Endothelial cell of umbilical vein (primary cell): ENCODE results near the gene BDH1. TPM values are rescaled to one million over a fixed set of nuclear protein-coding genes. Genes with fewer than 3 reads are reported as not detected.

ENCODE experiments used
- BruUV-seq: library from RNA; stranded (reverse); fragments of 400-500 nt; replicated peaks from 2 replicates; lab custom pipeline; 2021; lab: Mats Ljungman, UMichigan
- CTCF ChIA-PET: fragments of 300-600, 350-600 bp; sonication (Branson Sonifier 250); formaldehyde crosslinking; loops from one replicate; lab custom pipeline; 2021; ENCODE audit warnings: antibody characterized with exemption, inconsistent platforms; lab: Charles Lee
- POLR2A ChIA-PET: fragments of 300-600, 350-600 bp; sonication (Branson Sonifier 250); formaldehyde crosslinking; loops from one replicate; lab custom pipeline; 2021; ENCODE audit warnings: antibody characterized with exemption, inconsistent platforms; lab: Charles Lee
- DNase-seq: peaks from one replicate; pipeline ENCODE4 v3.0.0-alpha.2; 2011; ENCODE audit warnings: low read depth, low spot score
- FAIRE-seq: peaks from 2 replicates; lab custom pipeline; 2011; peaks lifted over from hg19 to GRCh38; lab: Jason Lieb, UNC
- H2AFZ ChIP-seq: 2 replicates; pipeline ENCODE4 v1.6.0; 2012; ENCODE audit warnings: low read depth, low read length, control low read depth, inconsistent platforms
- H3K27ac ChIP-seq: 2 replicates; pipeline ENCODE4 v1.5.1; 2011; ENCODE audit warnings: low read depth, mild to moderate bottlenecking, control low read depth, low read length, moderate library complexity; ENCODE audit not compliant: insufficient read depth
- H3K27me3 ChIP-seq, 2 experiments: 2 replicates each; pipeline versions ENCODE4 v1.6.0 to v1.6.1; 2011; ENCODE audit warnings: low read length in 2 of 2, mixed read lengths in 1 of 2; ENCODE audit not compliant: control insufficient read depth in 2 of 2, insufficient read depth in 2 of 2
- H3K36me3 ChIP-seq, 2 experiments: 2 replicates in 1 of 2; 3 replicates in 1 of 2; pipeline ENCODE4 v1.5.1; 2011; ENCODE audit warnings: low read length in 2 of 2, mild to moderate bottlenecking in 1 of 2, moderate library complexity in 1 of 2; ENCODE audit not compliant: control insufficient read depth in 2 of 2, insufficient read depth in 2 of 2; ENCODE audit errors: extremely low read depth in 1 of 2
- H3K4me1 ChIP-seq: 3 replicates; pipeline ENCODE4 v1.5.1; 2011; ENCODE audit warnings: mild to moderate bottlenecking, low read length; ENCODE audit not compliant: control insufficient read depth, insufficient read depth; ENCODE audit errors: extremely low read depth
- H3K4me2 ChIP-seq: 2 replicates; pipeline ENCODE4 v1.6.1; 2011; ENCODE audit warnings: low read length, control low read depth, mixed read lengths; ENCODE audit not compliant: insufficient read depth
- H3K4me3 ChIP-seq, 3 experiments: fragments of 200-600 bp in 1 of 3; sonication (generic), shearing (Covaris generic) in 1 of 3; replicated peaks in 1 of 3; 2 replicates each; pipeline ENCODE4 v1.5.1; 2011 to 2016; ENCODE audit warnings: control low read depth in 3 of 3, low read length in 3 of 3, mild to moderate bottlenecking in 2 of 3, inconsistent platforms in 1 of 3, low read depth in 1 of 3, moderate library complexity in 1 of 3; ENCODE audit not compliant: insufficient read depth in 1 of 3
- H3K79me2 ChIP-seq: 2 replicates; pipeline ENCODE4 v1.6.0; 2012; ENCODE audit warnings: low read length, inconsistent platforms; ENCODE audit not compliant: control insufficient read depth, insufficient read depth
- H3K9ac ChIP-seq: replicated peaks from 2 replicates; pipeline ENCODE3; 2011; ENCODE audit warnings: low read length, control low read depth; ENCODE audit not compliant: insufficient read depth; ENCODE audit errors: extremely low read depth
- H3K9me1 ChIP-seq: replicated peaks from 3 replicates; pipeline ENCODE4 v1.6.0; 2011; ENCODE audit warnings: mild to moderate bottlenecking, low read length; ENCODE audit not compliant: control insufficient read depth, insufficient read depth; ENCODE audit errors: extremely low read depth
- H3K9me3 ChIP-seq: replicated peaks from 2 replicates; pipeline ENCODE4 v1.5.1; 2012; ENCODE audit warnings: low read length, inconsistent platforms; ENCODE audit not compliant: control insufficient read depth, insufficient read depth
- H4K20me1 ChIP-seq: replicated peaks from 2 replicates; pipeline ENCODE3; 2011; ENCODE audit warnings: mild to moderate bottlenecking, low read length; ENCODE audit not compliant: control insufficient read depth, insufficient read depth; ENCODE audit errors: extremely low read depth
- CTCF ChIP-seq, 2 donors: IDR thresholded peaks; 1 replicate in 1 of 2; 2 replicates in 1 of 2; pipeline ENCODE4 v1.5.1; 2011; ENCODE audit warnings: low read length in 2 of 2, mild to moderate bottlenecking in 2 of 2, moderate library complexity in 2 of 2, control low read depth in 1 of 2, inconsistent platforms in 1 of 2, low read depth in 1 of 2; ENCODE audit not compliant: insufficient read depth in 1 of 2; ENCODE audit errors: extremely low read depth in 1 of 2
- FOS ChIP-seq: IDR thresholded peaks from 2 replicates; pipeline ENCODE4 v1.6.1; 2011; ENCODE audit warnings: mild to moderate bottlenecking, low read length, moderate library complexity, borderline replicate concordance; ENCODE audit not compliant: insufficient read depth
- GATA2 ChIP-seq: IDR thresholded peaks from 2 replicates; pipeline ENCODE4 v1.7.0; 2011; ENCODE audit warnings: low read depth, mild to moderate bottlenecking, moderate library complexity, mixed read lengths, low read length; ENCODE audit not compliant: insufficient read length, insufficient read depth
- JUN ChIP-seq: IDR thresholded peaks from 2 replicates; pipeline ENCODE4 v1.6.1; 2011; ENCODE audit warnings: borderline replicate concordance, low read depth; ENCODE audit not compliant: insufficient read length, insufficient read depth
- MAX ChIP-seq: IDR thresholded peaks from 2 replicates; pipeline ENCODE4 v1.6.1; 2011; ENCODE audit not compliant: insufficient read depth, insufficient read length
- MYC ChIP-seq: IDR thresholded peaks from one replicate; pipeline ENCODE4 v1.6.1; 2011; ENCODE audit warnings: mild to moderate bottlenecking, low read depth, low read length
- POLR2A ChIP-seq: IDR thresholded peaks from 2 replicates; pipeline ENCODE4 v1.6.1; 2012; ENCODE audit warnings: low read depth, mild to moderate bottlenecking, control low read depth, low read length
- POLR2AphosphoS5 ChIP-seq: IDR thresholded peaks from 2 replicates; pipeline ENCODE4 v1.6.1; 2012; ENCODE audit warnings: low read depth, mild to moderate bottlenecking, control low read depth, low read length, moderate library complexity; ENCODE audit not compliant: insufficient read depth
- dilution Hi-C: fragments of 300-500 bp; cut with MboI; formaldehyde crosslinking; loops from one replicate; pipeline ENCODE4 v1.15.0; 2019; ENCODE audit warnings: low sequenced_read_pairs; ENCODE audit not compliant: extremely low pct_ligation_motif_present
- intact Hi-C: fragments of 100-400 bp; cut with micrococcal nuclease; formaldehyde crosslinking; loops from one replicate; pipeline ENCODE4 v1.10.0; 2022
- polyA plus RNA-seq, 4 experiments: library from polyadenylated mRNA; depleted of rRNA in 3 of 4; stranded (reverse) in 3 of 4; unstranded in 1 of 4; fragments of >200 nt; gene quantifications; 2 replicates each; pipeline versions ENCODE4 v1.2.1 to v1.2.3, GENCODE V29; 2011 to 2012; ENCODE audit warnings: missing spikeins in 1 of 4
- total RNA-seq: library from RNA; stranded (reverse); gene quantifications from 2 replicates; pipeline ENCODE4 v1.2.3, GENCODE V29; 2021

BDH1 gene
- total and polyA plus RNA-seq, 2 donors (not counting 3 experiments of a cell fraction or from before 2014, with no cell fraction given), result 6.9 to 12.2 TPM

- H3K9me3 ChIP-seq, result no peaks in the 10 kb centered on the region
- H3K27me3 ChIP-seq, result no peaks in the 10 kb centered on the region
- peak overlapping the region; percentile 4 for H2AFZ ChIP-seq
- peak overlapping the region; percentile 35 for H3K4me2 ChIP-seq
- no peaks in the 10 kb centered on the region for H3K36me3 ChIP-seq
- no peak overlapping the region for H3K4me3 ChIP-seq
- TF ChIP-seq FOS, result peak; percentile 74
- peak; percentile 35 for TF ChIP-seq JUN
- no peak for TF ChIP-seq MAX
- no peak for TF ChIP-seq POLR2A
- TF ChIP-seq POLR2AphosphoS5, result peak; percentile 39
- TF ChIP-seq MYC, result no peak
- no peak for TF ChIP-seq GATA2
- TF ChIP-seq CTCF (IDR thresholded peaks at IDR 0.05; ENCODE audit: extremely low read depth in 1 of 2, insufficient read depth in 1 of 2, low read depth in 1 of 2, low read length in 2 of 2), result no peak
- dilution Hi-C loops, result no loop called here
- CTCF ChIA-PET, result interaction anchor here (0.6 to 2.1 kb wide), 8 partner anchors 8 to 267 kb away, joined by 3 to 17 read pairs (median 5); no protein-coding TSS in a partner anchor
- peak; percentile 91 for FAIRE-seq
- peaks cover 42% of the 10 kb centered on the region for H3K4me1 ChIP-seq
- peak overlapping the region; percentile 87 for H3K27ac ChIP-seq
- no peaks in the 10 kb centered on the region for H3K9me1 ChIP-seq
- H3K79me2 ChIP-seq, result no peaks in the 10 kb centered on the region
- intact Hi-C loops, result loop anchor here (1.0 to 2.0 kb wide), 3 partner anchors 24 to 96 kb away; no protein-coding TSS in a partner anchor
- peak; percentile 70 for DNase-seq
- BruUV-seq, result no TSS peak
- no peaks in the 10 kb centered on the region for H4K20me1 ChIP-seq
- H3K9ac ChIP-seq, result peak overlapping the region; percentile 35
- POLR2A ChIA-PET, result no interaction called here
Measured at GRCh38 chr3:197490098-197491058, 65.4 kb downstream of the BDH1 start.
